ENCODE data around the gene CUZD1.

CUZD1 gene

DNA sequence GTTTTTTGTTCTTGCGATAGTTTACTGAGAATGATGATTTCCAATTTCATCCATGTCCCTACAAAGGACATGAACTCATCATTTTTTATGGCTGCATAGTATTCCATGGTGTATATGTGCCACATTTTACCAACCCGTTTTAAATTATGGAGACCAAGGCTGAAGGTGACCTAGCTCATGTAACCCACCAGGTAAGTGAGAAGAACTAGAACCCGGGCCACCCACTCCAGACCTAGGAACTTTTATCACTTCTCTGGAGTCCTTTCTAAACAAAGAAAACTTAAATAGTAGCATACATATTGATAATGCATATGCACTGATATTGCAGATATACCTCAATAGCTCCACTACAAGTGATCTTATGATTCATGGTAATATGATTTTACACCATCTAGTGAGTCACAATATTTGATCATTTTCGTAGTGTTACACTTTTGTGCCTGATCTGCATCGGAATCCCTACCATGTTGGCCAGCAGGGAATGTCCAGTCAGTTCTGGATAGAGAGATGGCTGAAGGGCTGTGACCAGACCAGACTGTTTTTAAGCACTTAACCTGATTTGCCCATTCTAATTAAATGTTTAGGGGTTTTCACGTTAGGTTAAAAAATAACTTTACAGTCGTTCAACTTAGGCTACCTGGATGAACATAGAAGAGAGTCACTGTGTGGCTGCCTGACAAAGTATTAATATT lies 15.2 kb downstream of the CUZD1 start:
- no peaks in the 10 kb centered on the region; the same call in none of the 2 replicates for H3K36me3 ChIP-seq (ENCODE audit: insufficient read depth, low read length)

DNA sequence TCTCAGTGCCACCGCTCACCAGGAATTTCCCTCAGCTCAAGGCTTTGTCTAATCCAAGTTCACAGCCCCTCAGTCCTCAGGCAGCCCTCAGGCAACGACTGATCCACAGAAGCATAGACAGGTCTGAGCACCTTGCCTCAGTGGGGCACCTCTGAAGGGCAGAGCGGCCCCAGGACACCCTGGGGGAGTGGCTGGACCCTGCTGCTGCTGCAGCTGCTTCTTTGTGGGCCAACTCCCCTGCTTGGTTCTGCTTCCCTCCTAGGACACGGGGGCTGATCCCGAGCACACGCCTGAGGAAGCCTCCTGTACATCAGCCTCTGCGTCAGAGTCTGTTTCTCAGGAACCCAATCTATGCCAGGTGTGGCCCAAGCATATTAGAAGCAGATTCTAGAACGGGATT lies 16.2 kb downstream of the CUZD1 start:
- TF ChIP-seq EZH2 (IDR thresholded peaks at IDR 0.05; ENCODE audit: borderline replicate concordance, low read length) = no peak
- TF ChIP-seq CTCF (IDR thresholded peaks at IDR 0.05; ENCODE audit: low read length) = no peak
- Histone ChIP-seq H3F3A (ENCODE audit: insufficient read depth, low read length) (no peaks in the 10 kb centered on the region), H3K79me2 (ENCODE audit: insufficient read depth, low read length) (no peaks in the 10 kb centered on the region), H3K9ac (ENCODE audit: low read length) (no peak overlapping the region), H3K27ac (ENCODE audit: low read depth, low read length, poor library complexity, severe bottlenecking) (no peak overlapping the region), H2AFZ (ENCODE audit: low read length) (no peak overlapping the region), H3K9me2 (ENCODE audit: low read depth, low read length) (no peaks in the 10 kb centered on the region), H3K4me1 (ENCODE audit: insufficient read depth, low read length, severe bottlenecking) (no peaks in the 10 kb centered on the region), H3K27me3 (ENCODE audit: insufficient read depth, low read length) (no peaks in the 10 kb centered on the region), H3K4me3 (ENCODE audit: low read depth, low read length, poor library complexity, severe bottlenecking) (no peak overlapping the region), H4K20me1 (ENCODE audit: insufficient read depth, low read length) (no peaks in the 10 kb centered on the region), H3K4me2 (ENCODE audit: low read length) (no peak overlapping the region), H3K9me3 (ENCODE audit: low read length) (no peaks in the 10 kb centered on the region), H3K36me3 (ENCODE audit: insufficient read depth, low read length) (no peaks in the 10 kb centered on the region; the same call in 1 of the 2 replicates)

More for the DNA sequence above, 15.2 kb downstream of the CUZD1 start:
- TF ChIP-seq EZH2 (IDR thresholded peaks at IDR 0.05; ENCODE audit: borderline replicate concordance, low read length) (no peak), CTCF (IDR thresholded peaks at IDR 0.05; ENCODE audit: low read length) (no peak)
- H3K9ac ChIP-seq (ENCODE audit: low read length) = no peak overlapping the region
- no peaks in the 10 kb centered on the region for H3K9me3 ChIP-seq (ENCODE audit: low read length)
- H2AFZ ChIP-seq (ENCODE audit: low read length) = no peak overlapping the region
- H3K9me2 ChIP-seq (ENCODE audit: low read depth, low read length) = no peaks in the 10 kb centered on the region
- no peaks in the 10 kb centered on the region for H3K27me3 ChIP-seq (ENCODE audit: insufficient read depth, low read length)
- H3K27ac ChIP-seq (ENCODE audit: low read depth, low read length, poor library complexity, severe bottlenecking) = no peak overlapping the region
- no peaks in the 10 kb centered on the region for H3K79me2 ChIP-seq (ENCODE audit: insufficient read depth, low read length)
- H3F3A ChIP-seq (ENCODE audit: insufficient read depth, low read length) = no peaks in the 10 kb centered on the region
- no peak overlapping the region for H3K4me2 ChIP-seq (ENCODE audit: low read length)
- no peak overlapping the region for H3K4me3 ChIP-seq (ENCODE audit: low read depth, low read length, poor library complexity, severe bottlenecking)
- no peaks in the 10 kb centered on the region for H4K20me1 ChIP-seq (ENCODE audit: insufficient read depth, low read length)
- H3K4me1 ChIP-seq (ENCODE audit: insufficient read depth, low read length, severe bottlenecking) = no peaks in the 10 kb centered on the region

- Histone ChIP-seq H3K9me2 (ENCODE audit: low read depth, low read length) (no peaks in the 10 kb centered on the region), H4K20me1 (ENCODE audit: insufficient read depth, low read length) (no peaks in the 10 kb centered on the region), H3K9ac (ENCODE audit: low read length) (no peak overlapping the region), H3F3A (ENCODE audit: insufficient read depth, low read length) (no peaks in the 10 kb centered on the region), H2AFZ (ENCODE audit: low read length) (no peak overlapping the region), H3K27me3 (ENCODE audit: insufficient read depth, low read length) (no peaks in the 10 kb centered on the region), H3K4me3 (ENCODE audit: low read depth, low read length, poor library complexity, severe bottlenecking) (no peak overlapping the region), H3K27ac (ENCODE audit: low read depth, low read length, poor library complexity, severe bottlenecking) (no peak overlapping the region), H3K4me2 (ENCODE audit: low read length) (no peak overlapping the region), H3K9me3 (ENCODE audit: low read length) (no peaks in the 10 kb centered on the region), H3K4me1 (ENCODE audit: insufficient read depth, low read length, severe bottlenecking) (no peaks in the 10 kb centered on the region), H3K36me3 (ENCODE audit: insufficient read depth, low read length) (no peaks in the 10 kb centered on the region; the same call in 1 of the 2 replicates), H3K79me2 (ENCODE audit: insufficient read depth, low read length) (no peaks in the 10 kb centered on the region)
- TF ChIP-seq CTCF (IDR thresholded peaks at IDR 0.05; ENCODE audit: low read length) (no peak), EZH2 (IDR thresholded peaks at IDR 0.05; ENCODE audit: borderline replicate concordance, low read length) (no peak)
Measured at GRCh38 chr10:122828716-122829255, 16.9 kb downstream of the CUZD1 start.
